Neural progenitor cell (in vitro differentiated cells): ENCODE measurements around the gene CLSTN2. TPM values are rescaled to one million over a fixed set of nuclear protein-coding genes. Genes with fewer than 3 reads are reported as not detected.

ENCODE experiments used
- DNase-seq: peaks from one replicate; pipeline ENCODE4 v3.0.0-alpha.2; 2016; ENCODE audit warnings: low spot score
- H2AFZ ChIP-seq: fragments of 200-600 bp; sonication (generic); replicated peaks from 2 replicates; pipeline ENCODE4 v1.6.1; 2016; ENCODE audit warnings: antibody characterized with exemption
- H3F3A ChIP-seq: fragments of 200-600 bp; sonication (generic); 2 replicates; pipeline ENCODE4 v1.6.1; 2016; ENCODE audit warnings: antibody characterized with exemption, low read depth
- H3K27ac ChIP-seq: fragments of 200-600 bp; sonication (generic); 2 replicates; pipeline ENCODE4 v1.5.1; 2016; ENCODE audit warnings: mild to moderate bottlenecking
- H3K27me3 ChIP-seq: fragments of 200-600 bp; sonication (generic); 2 replicates; pipeline ENCODE4 v1.6.1; 2016; ENCODE audit warnings: mild to moderate bottlenecking, moderate library complexity
- H3K36me3 ChIP-seq: fragments of 200-600 bp; sonication (generic); 2 replicates; pipeline ENCODE4 v1.5.1; 2016
- H3K4me1 ChIP-seq: fragments of 200-600 bp; sonication (generic); 2 replicates; pipeline ENCODE4 v1.6.1; 2016; ENCODE audit warnings: mixed run types
- H3K4me2 ChIP-seq: fragments of 200-600 bp; sonication (generic); 2 replicates; pipeline ENCODE4 v1.6.1; 2016
- H3K4me3 ChIP-seq: fragments of 200-600 bp; sonication (generic); 2 replicates; pipeline ENCODE4 v1.5.1; 2016
- H3K79me2 ChIP-seq: fragments of 200-600 bp; sonication (generic); 2 replicates; pipeline ENCODE4 v1.6.1; 2016; ENCODE audit warnings: low read depth
- H3K9ac ChIP-seq: fragments of 200-600 bp; sonication (generic); 2 replicates; pipeline ENCODE4 v1.6.1; 2016
- H3K9me3 ChIP-seq: fragments of 200-600 bp; sonication (generic); 2 replicates; pipeline ENCODE4 v1.5.1; 2016; ENCODE audit warnings: low read depth
- H4K20me1 ChIP-seq: fragments of 200-600 bp; sonication (generic); 2 replicates; pipeline ENCODE4 v1.6.1; 2016; ENCODE audit warnings: low read depth
- H3K27ac Mint-ChIP-seq: 3 replicates; pipeline ENCODE4 v1.8.0; 2021; ENCODE audit warnings: mixed read lengths
- H3K27me3 Mint-ChIP-seq: 2 replicates; pipeline ENCODE4 v1.8.0; 2022; ENCODE audit warnings: low read depth, mild to moderate bottlenecking, inconsistent platforms, moderate library complexity, mixed read lengths; ENCODE audit not compliant: insufficient read depth
- H3K36me3 Mint-ChIP-seq: 3 replicates; pipeline ENCODE4 v1.8.0; 2021; ENCODE audit warnings: mixed read lengths
- H3K4me1 Mint-ChIP-seq: 3 replicates; pipeline ENCODE4 v1.8.0; 2021; ENCODE audit warnings: mixed read lengths
- H3K4me3 Mint-ChIP-seq: 3 replicates; pipeline ENCODE4 v1.8.0; 2021; ENCODE audit warnings: mild to moderate bottlenecking, moderate library complexity, mixed read lengths
- H3K9me3 Mint-ChIP-seq: 3 replicates; pipeline ENCODE4 v1.8.0; 2020; ENCODE audit warnings: mixed read lengths
- CTCF ChIP-seq: fragments of 200-600 bp; sonication (generic); IDR thresholded peaks from 2 replicates; pipeline ENCODE4 v1.5.1; 2017; ENCODE audit warnings: antibody characterized with exemption, mild to moderate bottlenecking
- EZH2 ChIP-seq: fragments of 200-600 bp; sonication (generic); IDR thresholded peaks from 2 replicates; pipeline ENCODE4 v1.6.1; 2017; ENCODE audit warnings: antibody characterized with exemption, mild to moderate bottlenecking, moderate library complexity
- EZH2phosphoT487 ChIP-seq: fragments of 200-600 bp; sonication (generic); IDR thresholded peaks from 2 replicates; pipeline ENCODE4 v1.6.1; 2017; ENCODE audit warnings: antibody characterized with exemption
- total RNA-seq: library from RNA; depleted of rRNA; stranded (reverse); fragments of >200 nt; gene quantifications from 2 replicates; pipeline ENCODE4 v1.2.3, GENCODE V29; 2015; ENCODE audit warnings: low replicate concordance

CLSTN2 gene
- total RNA-seq, 1 donor from 2014 or later, result 0.22 TPM

- H3K79me2 ChIP-seq, result no peaks in the 10 kb centered on the region
- Mint-ChIP-seq H3K4me1 (peaks cover 29% of the 10 kb centered on the region), H3K27ac (peak overlapping the region; percentile 13), H3K4me3 (no peak overlapping the region), H3K9me3 (no peaks in the 10 kb centered on the region), H3K36me3 (no peaks in the 10 kb centered on the region), H3K27me3 (peaks cover 5% of the 10 kb centered on the region)
- no peak for DNase-seq
- peaks cover 4% of the 10 kb centered on the region for H3K4me1 ChIP-seq
- H2AFZ ChIP-seq, result no peak overlapping the region
- no peak for TF ChIP-seq CTCF
- no peak for TF ChIP-seq EZH2phosphoT487
- no peak for TF ChIP-seq EZH2
- H3K27me3 ChIP-seq, result no peaks in the 10 kb centered on the region
- H3K4me3 ChIP-seq, result no peak overlapping the region
- no peaks in the 10 kb centered on the region for H3F3A ChIP-seq
- no peak overlapping the region for H3K9ac ChIP-seq
- H3K27ac ChIP-seq, result no peak overlapping the region
- H3K9me3 ChIP-seq, result no peaks in the 10 kb centered on the region
- H3K4me2 ChIP-seq, result no peak overlapping the region
- H3K36me3 ChIP-seq, result no peaks in the 10 kb centered on the region
- no peaks in the 10 kb centered on the region for H4K20me1 ChIP-seq
Measured at GRCh38 chr3:140053794-140054193, 118.8 kb downstream of the CLSTN2 start.

- no peaks in the 10 kb centered on the region for H3F3A ChIP-seq
- Mint-ChIP-seq H3K9me3 (no peaks in the 10 kb centered on the region), H3K27ac (no peak overlapping the region), H3K4me1 (peaks cover 28% of the 10 kb centered on the region), H3K4me3 (no peak overlapping the region), H3K36me3 (no peaks in the 10 kb centered on the region), H3K27me3 (peaks cover 4% of the 10 kb centered on the region)
- no peaks in the 10 kb centered on the region for H3K27me3 ChIP-seq
- no peak overlapping the region for H3K4me3 ChIP-seq
- no peak overlapping the region for H3K9ac ChIP-seq
- no peaks in the 10 kb centered on the region for H3K79me2 ChIP-seq
- no peaks in the 10 kb centered on the region for H3K9me3 ChIP-seq
- no peak for TF ChIP-seq EZH2
- no peak for TF ChIP-seq EZH2phosphoT487
- no peak for TF ChIP-seq CTCF
- H3K4me2 ChIP-seq, result no peak overlapping the region
- H3K27ac ChIP-seq, result no peak overlapping the region
- DNase-seq, result no peak
- peaks cover 4% of the 10 kb centered on the region for H3K4me1 ChIP-seq
- no peaks in the 10 kb centered on the region for H3K36me3 ChIP-seq
- no peaks in the 10 kb centered on the region for H4K20me1 ChIP-seq
- no peak overlapping the region for H2AFZ ChIP-seq
Measured at GRCh38 chr3:140055092-140055791, 120.3 kb downstream of the CLSTN2 start.

- Mint-ChIP-seq H3K4me1 (peaks cover 22% of the 10 kb centered on the region), H3K27me3 (peaks cover 7% of the 10 kb centered on the region), H3K27ac (no peak overlapping the region), H3K4me3 (no peak overlapping the region), H3K36me3 (no peaks in the 10 kb centered on the region), H3K9me3 (no peaks in the 10 kb centered on the region)
- Histone ChIP-seq H3K79me2 (no peaks in the 10 kb centered on the region), H3F3A (no peaks in the 10 kb centered on the region), H4K20me1 (no peaks in the 10 kb centered on the region), H3K27me3 (no peaks in the 10 kb centered on the region), H3K27ac (no peak overlapping the region), H2AFZ (no peak overlapping the region), H3K9ac (no peak overlapping the region), H3K4me1 (peaks cover under 1% of the 10 kb centered on the region), H3K36me3 (no peaks in the 10 kb centered on the region), H3K4me2 (no peak overlapping the region), H3K9me3 (no peaks in the 10 kb centered on the region), H3K4me3 (no peak overlapping the region)
- TF ChIP-seq CTCF, result no peak
- no peak for TF ChIP-seq EZH2phosphoT487
- TF ChIP-seq EZH2, result no peak
- DNase-seq, result no peak
Measured at GRCh38 chr3:140056047-140056446, 121.1 kb downstream of the CLSTN2 start.
